HepG2 (cell line): ENCODE measurements around the gene MEX3A. TPM values are rescaled to one million over a fixed set of nuclear protein-coding genes. Genes with fewer than 3 reads are reported as not detected.

Experiments
- GPN1 ChIP-seq: sonication (generic); formaldehyde crosslinking; IDR thresholded peaks from 2 replicates; pipeline ENCODE4 v1.5.1; 2020; ENCODE audit warnings: missing genetic modification reagents, borderline replicate concordance
- HNRNPUL1 ChIP-seq: fragments of 200-400 bp; formaldehyde crosslinking; IDR thresholded peaks from 2 replicates; pipeline ENCODE4 v1.6.1; 2017; ENCODE audit warnings: low read depth, mild to moderate bottlenecking, low read length, moderate library complexity
- MAFF ChIP-seq: IDR thresholded peaks from 2 replicates; pipeline ENCODE4 v1.6.1; 2011; ENCODE audit warnings: low read depth, low read length, improper control_type of control experiment
- MLXIP ChIP-seq: sonication (generic); formaldehyde crosslinking; IDR thresholded peaks from 2 replicates; pipeline ENCODE4 v1.9.0; 2021; ENCODE audit warnings: missing genetic modification reagents, borderline replicate concordance
- PBX3 ChIP-seq: sonication (generic); formaldehyde crosslinking; IDR thresholded peaks from 2 replicates; pipeline ENCODE4 v1.8.1; 2023; ENCODE audit warnings: missing genetic modification reagents, inconsistent platforms, borderline replicate concordance
- SP2 ChIP-seq: sonication (generic); formaldehyde crosslinking; IDR thresholded peaks from 2 replicates; pipeline ENCODE4 v1.5.1; 2020; ENCODE audit warnings: mild to moderate bottlenecking, missing genetic modification reagents
- ZFX ChIP-seq: sonication (generic); formaldehyde crosslinking; IDR thresholded peaks from 2 replicates; pipeline ENCODE4 v1.4.0; 2020; ENCODE audit warnings: mild to moderate bottlenecking, low read depth, missing genetic modification reagents, moderate library complexity
- ZNF382 ChIP-seq: sonication (generic); formaldehyde crosslinking; IDR thresholded peaks from 2 replicates; pipeline ENCODE4 v1.5.0; 2020; ENCODE audit warnings: missing genetic modification reagents, mild to moderate bottlenecking, borderline replicate concordance
- ZNF407 ChIP-seq: sonication (generic); formaldehyde crosslinking; IDR thresholded peaks from one replicate; pipeline ENCODE4 v1.5.1; 2020; ENCODE audit warnings: mild to moderate bottlenecking, missing genetic modification reagents; ENCODE audit errors: not compliant biosample characterization
- ZNF569 ChIP-seq: sonication (generic); formaldehyde crosslinking; IDR thresholded peaks from 2 replicates; pipeline ENCODE4 v1.5.0; 2020; ENCODE audit warnings: mild to moderate bottlenecking, missing genetic modification reagents, moderate library complexity, borderline replicate concordance
- ZNF775 ChIP-seq: sonication (generic); formaldehyde crosslinking; IDR thresholded peaks from 2 replicates; pipeline ENCODE4 v1.4.0; 2020; ENCODE audit warnings: missing genetic modification reagents, mild to moderate bottlenecking, moderate library complexity, borderline replicate concordance
- polyA plus RNA-seq, 8 experiments: library from polyadenylated mRNA; depleted of rRNA in 3 of 8; stranded (reverse) in 7 of 8; unstranded in 1 of 8; fragments of >200 nt; fragmentation: Illumina TruSeq in 4 of 8; extraction: Trizol in 4 of 8; gene quantifications; 2 replicates each; pipeline versions ENCODE4 v1.2.1 to v1.2.3, GENCODE V29; 2011 to 2016; ENCODE audit warnings: low read depth in 4 of 8, missing spikeins in 1 of 8, mixed read lengths in 1 of 8; ENCODE audit not compliant: insufficient read depth in 1 of 8
- total RNA-seq, 5 experiments: library from RNA; depleted of rRNA; stranded (reverse); fragments of >200 nt; fragmentation: Illumina TruSeq; extraction: Trizol; gene quantifications; 2 replicates each; pipeline ENCODE4 v1.2.3, GENCODE V29; 2016; ENCODE audit warnings: low read depth in 1 of 5
- TF ChIP-seq, protein P1 (sequence below): sonication (generic); formaldehyde crosslinking; IDR thresholded peaks from 2 replicates; pipeline ENCODE4 v1.5.0; 2020; ENCODE audit warnings: missing genetic modification reagents, mild to moderate bottlenecking, borderline replicate concordance

Gene MEX3A
- total and polyA plus RNA-seq, 2 of the 13 experiments (the other 11 are each of a cell fraction or from before 2014, with no cell fraction given): 7.6 to 9.1 TPM

DNA sequence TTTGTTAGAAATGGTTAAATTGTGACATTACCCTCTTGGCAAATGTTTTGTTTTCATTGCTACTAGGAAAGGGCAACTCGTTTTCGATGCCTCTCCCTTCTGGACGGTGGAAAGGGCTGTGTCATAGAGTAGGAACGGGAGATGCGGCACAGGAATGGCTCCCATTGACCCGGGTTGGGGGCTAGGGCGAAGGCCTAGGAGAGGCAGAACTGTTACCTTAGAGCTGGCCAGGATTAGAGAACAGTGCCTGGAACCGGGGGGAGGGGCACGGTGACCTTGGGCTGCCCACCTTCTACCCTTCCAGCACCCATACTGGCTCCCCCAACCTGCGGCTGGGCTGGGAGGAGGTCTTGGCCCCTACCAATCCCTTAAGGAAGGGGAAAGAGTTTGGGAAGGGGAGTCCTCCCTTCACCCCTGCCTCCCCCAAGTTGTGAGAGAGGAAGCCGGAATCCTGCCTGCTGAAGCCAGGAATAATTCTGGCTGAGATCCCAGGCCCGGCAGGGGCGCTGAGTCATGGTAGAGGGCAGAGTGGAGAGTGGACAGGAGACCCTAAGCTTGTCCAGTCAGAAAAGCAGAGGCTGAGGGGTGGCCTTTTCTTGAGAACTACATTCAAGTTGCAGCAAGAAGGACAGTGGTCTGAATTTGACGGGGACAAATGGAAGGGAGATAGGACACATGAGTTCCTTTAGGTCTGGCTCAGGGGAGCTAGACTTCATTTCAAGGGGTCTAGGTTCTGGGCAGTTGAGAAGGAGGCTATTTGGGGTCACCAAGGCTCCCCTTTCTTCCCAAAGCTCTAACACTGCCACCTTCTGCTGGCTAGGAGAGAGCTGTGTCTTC, 40.5 kb upstream of the MEX3A start (continued):
- TF ChIP-seq, protein P1, sequence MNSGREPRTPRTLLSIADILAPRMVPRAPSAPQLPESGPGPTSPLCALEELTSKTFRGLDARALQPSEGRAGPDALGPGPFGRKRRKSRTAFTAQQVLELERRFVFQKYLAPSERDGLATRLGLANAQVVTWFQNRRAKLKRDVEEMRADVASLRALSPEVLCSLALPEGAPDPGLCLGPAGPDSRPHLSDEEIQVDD: no peak
- TF ChIP-seq ZNF569 (CRISPR knock-in tag) (no peak), ZNF407 (CRISPR knock-in tag) (no peak), MLXIP (CRISPR knock-in tag) (no peak), ZNF775 (no peak), GPN1 (CRISPR knock-in tag) (no peak), PBX3 (no peak), ZFX (CRISPR knock-in tag) (peak; percentile 54), ZNF382 (CRISPR knock-in tag) (no peak), HNRNPUL1 (no peak), MAFF (peak; percentile 54), SP2 (CRISPR knock-in tag) (no peak)
